ENCODE results near the gene GRAMD4.

DNA sequence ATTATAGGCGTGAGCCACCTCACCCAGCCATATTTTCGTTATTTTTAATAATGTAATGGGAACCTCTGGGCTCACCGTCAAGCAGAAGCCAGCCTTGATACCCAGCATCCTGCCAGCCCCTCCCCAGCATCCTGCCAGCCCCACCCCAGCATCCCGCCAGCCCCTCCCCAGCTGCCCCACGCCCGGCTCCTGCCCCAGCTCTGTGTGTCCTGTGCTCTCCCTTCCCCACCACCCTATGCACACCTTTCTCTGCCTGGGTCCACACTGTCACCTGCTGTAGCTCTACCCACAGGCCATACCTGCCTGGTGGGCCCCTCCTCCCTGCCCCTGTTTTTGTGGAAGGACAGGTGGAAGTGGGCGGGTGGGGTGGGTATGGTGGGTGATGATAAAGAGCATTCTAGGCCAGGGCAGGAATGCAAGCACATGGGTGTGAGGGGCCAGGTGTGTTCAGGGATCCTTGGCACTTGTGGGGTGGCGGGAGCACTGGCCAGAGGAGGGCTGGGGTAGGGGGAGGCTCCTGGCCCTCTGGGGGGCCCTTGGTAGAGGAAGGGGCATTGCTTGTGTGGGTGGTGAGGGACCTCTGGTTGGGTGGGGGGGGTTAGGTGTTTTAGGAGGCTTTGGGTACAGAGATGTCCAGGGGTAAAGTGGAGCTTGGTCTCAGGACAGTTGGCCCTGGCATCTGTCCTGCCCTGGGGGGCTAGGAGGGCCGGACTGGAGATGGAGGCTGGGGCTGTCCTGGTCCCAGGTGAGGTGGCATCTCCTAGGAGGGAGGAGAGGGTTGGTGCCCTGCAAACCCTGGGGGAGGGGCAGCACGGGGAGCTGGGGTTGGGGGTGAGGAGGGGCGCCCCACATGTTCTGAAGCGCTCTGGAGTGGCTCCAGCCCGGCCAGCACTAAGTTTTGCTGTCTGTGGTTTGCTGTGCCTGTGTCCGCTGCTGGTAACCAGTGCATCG, 25.9 kb upstream of the GRAMD4 start:
- TF ChIP-seq, protein P1, sequence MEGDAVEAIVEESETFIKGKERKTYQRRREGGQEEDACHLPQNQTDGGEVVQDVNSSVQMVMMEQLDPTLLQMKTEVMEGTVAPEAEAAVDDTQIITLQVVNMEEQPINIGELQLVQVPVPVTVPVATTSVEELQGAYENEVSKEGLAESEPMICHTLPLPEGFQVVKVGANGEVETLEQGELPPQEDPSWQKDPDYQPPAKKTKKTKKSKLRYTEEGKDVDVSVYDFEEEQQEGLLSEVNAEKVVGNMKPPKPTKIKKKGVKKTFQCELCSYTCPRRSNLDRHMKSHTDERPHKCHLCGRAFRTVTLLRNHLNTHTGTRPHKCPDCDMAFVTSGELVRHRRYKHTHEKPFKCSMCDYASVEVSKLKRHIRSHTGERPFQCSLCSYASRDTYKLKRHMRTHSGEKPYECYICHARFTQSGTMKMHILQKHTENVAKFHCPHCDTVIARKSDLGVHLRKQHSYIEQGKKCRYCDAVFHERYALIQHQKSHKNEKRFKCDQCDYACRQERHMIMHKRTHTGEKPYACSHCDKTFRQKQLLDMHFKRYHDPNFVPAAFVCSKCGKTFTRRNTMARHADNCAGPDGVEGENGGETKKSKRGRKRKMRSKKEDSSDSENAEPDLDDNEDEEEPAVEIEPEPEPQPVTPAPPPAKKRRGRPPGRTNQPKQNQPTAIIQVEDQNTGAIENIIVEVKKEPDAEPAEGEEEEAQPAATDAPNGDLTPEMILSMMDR (IDR thresholded peaks at IDR 0.05): no peak
- no peak for TF ChIP-seq POLR2A (IDR thresholded peaks at IDR 0.05)

All from uterus (tissue), 2 donors.